ENCODE results near the gene PDSS2.

DNA sequence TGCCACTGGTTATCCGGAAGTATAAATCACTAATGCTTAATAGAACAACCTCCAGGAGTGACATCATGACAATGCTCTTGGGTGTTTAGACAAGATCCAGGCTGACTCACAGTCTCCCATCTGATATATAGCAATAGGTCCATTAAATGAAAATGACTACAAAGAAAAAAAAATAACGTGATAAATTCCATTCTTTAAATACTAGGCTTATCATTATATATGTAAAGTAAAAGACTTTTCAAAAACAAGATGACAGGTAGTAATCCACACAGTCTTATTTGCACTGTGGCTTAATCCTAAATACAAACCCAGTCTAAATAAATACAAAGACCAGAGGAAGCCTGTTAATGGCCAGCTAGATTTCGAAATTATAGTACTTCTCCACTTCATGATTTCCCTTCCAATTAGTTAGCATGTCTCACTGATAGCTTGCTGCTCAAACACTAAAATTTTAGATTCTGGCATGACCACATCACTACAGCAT lies 195.0 kb downstream of the PDSS2 start:
- TF ChIP-seq, protein P1, sequence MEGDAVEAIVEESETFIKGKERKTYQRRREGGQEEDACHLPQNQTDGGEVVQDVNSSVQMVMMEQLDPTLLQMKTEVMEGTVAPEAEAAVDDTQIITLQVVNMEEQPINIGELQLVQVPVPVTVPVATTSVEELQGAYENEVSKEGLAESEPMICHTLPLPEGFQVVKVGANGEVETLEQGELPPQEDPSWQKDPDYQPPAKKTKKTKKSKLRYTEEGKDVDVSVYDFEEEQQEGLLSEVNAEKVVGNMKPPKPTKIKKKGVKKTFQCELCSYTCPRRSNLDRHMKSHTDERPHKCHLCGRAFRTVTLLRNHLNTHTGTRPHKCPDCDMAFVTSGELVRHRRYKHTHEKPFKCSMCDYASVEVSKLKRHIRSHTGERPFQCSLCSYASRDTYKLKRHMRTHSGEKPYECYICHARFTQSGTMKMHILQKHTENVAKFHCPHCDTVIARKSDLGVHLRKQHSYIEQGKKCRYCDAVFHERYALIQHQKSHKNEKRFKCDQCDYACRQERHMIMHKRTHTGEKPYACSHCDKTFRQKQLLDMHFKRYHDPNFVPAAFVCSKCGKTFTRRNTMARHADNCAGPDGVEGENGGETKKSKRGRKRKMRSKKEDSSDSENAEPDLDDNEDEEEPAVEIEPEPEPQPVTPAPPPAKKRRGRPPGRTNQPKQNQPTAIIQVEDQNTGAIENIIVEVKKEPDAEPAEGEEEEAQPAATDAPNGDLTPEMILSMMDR (IDR thresholded peaks at IDR 0.05), result no peak
- TF ChIP-seq EZH2 (IDR thresholded peaks at IDR 0.05), result no peak
- TF ChIP-seq EZH2phosphoT487 (IDR thresholded peaks at IDR 0.05), result no peak
